Fibroblast of lung (primary cell): ENCODE data around the gene FHIP1A. TPM values are rescaled to one million over a fixed set of nuclear protein-coding genes. Genes with fewer than 3 reads are reported as not detected.

Source experiments
- DNase-seq, 2 donors: peaks; one replicate each; pipeline versions ENCODE4 v3.0.0 to v3.0.0-alpha.2; 2010; ENCODE audit warnings: low read depth in 2 of 2
- H2AFZ ChIP-seq: 2 replicates; pipeline ENCODE4 v1.5.1; 2012; ENCODE audit warnings: low read length, control low read depth, inconsistent platforms
- H3K27ac ChIP-seq: 2 replicates; pipeline ENCODE4 v1.5.1; 2011; ENCODE audit warnings: low read length, control low read depth; ENCODE audit not compliant: insufficient read depth
- H3K27me3 ChIP-seq: 2 replicates; pipeline ENCODE4 v1.5.1; 2011; ENCODE audit warnings: mild to moderate bottlenecking, low read length; ENCODE audit not compliant: control insufficient read depth, insufficient read depth
- H3K36me3 ChIP-seq: 2 replicates; pipeline ENCODE4 v1.5.1; 2011; ENCODE audit warnings: low read length; ENCODE audit not compliant: control insufficient read depth, insufficient read depth
- H3K4me1 ChIP-seq: 2 replicates; pipeline ENCODE4 v1.5.1; 2011; ENCODE audit warnings: low read length; ENCODE audit not compliant: control insufficient read depth, insufficient read depth; ENCODE audit errors: extremely low read depth
- H3K4me2 ChIP-seq: 2 replicates; pipeline ENCODE4 v1.5.1; 2011; ENCODE audit warnings: low read length, control low read depth; ENCODE audit not compliant: insufficient read depth; ENCODE audit errors: extremely low read depth
- H3K4me3 ChIP-seq, 4 experiments: fragments of 200-600 bp in 1 of 4; sonication (generic) in 1 of 4; replicated peaks in 1 of 4; 2 replicates each; pipeline ENCODE4 v1.5.1; 2011 to 2016; ENCODE audit warnings: low read length in 4 of 4, low read depth in 3 of 4, mild to moderate bottlenecking in 3 of 4, control low read depth in 2 of 4, inconsistent platforms in 1 of 4, mixed read lengths in 1 of 4; ENCODE audit not compliant: insufficient read depth in 1 of 4; ENCODE audit errors: control extremely low read depth in 1 of 4
- H3K79me2 ChIP-seq: 2 replicates; pipeline ENCODE4 v1.5.1; 2012; ENCODE audit warnings: mild to moderate bottlenecking, low read length, inconsistent platforms; ENCODE audit not compliant: control insufficient read depth, insufficient read depth
- H3K9ac ChIP-seq: 2 replicates; pipeline ENCODE4 v1.5.1; 2011; ENCODE audit warnings: mild to moderate bottlenecking, low read length, control low read depth; ENCODE audit not compliant: insufficient read depth
- H3K9me3 ChIP-seq: 2 replicates; pipeline ENCODE4 v1.5.1; 2012; ENCODE audit warnings: low read depth, low read length; ENCODE audit not compliant: control insufficient read depth, insufficient read depth
- H4K20me1 ChIP-seq: 2 replicates; pipeline ENCODE4 v1.5.1; 2011; ENCODE audit warnings: low read length; ENCODE audit not compliant: control insufficient read depth, insufficient read depth; ENCODE audit errors: extremely low read depth
- EZH2 ChIP-seq: IDR thresholded peaks from 2 replicates; pipeline ENCODE4 v1.5.1; 2012; ENCODE audit warnings: low read length, control low read depth, mild to moderate bottlenecking; ENCODE audit errors: missing control alignments
- polyA plus RNA-seq, 2 donors: library from polyadenylated mRNA; depleted of rRNA in 1 of 2; stranded (reverse) in 1 of 2; unstranded in 1 of 2; fragments of >200 nt; gene quantifications; 2 replicates each; pipeline ENCODE4 v1.2.1, GENCODE V29; 2011 to 2012; ENCODE audit warnings: missing spikeins in 1 of 2
- total RNA-seq: library from RNA; depleted of rRNA; stranded (reverse); fragments of >200 nt; gene quantifications from 2 replicates; pipeline ENCODE4 v1.2.1, GENCODE V29; 2014
- TF ChIP-seq, protein P1 (sequence below), 2 donors: IDR thresholded peaks in 1 of 2; conservative IDR thresholded peaks in 1 of 2; 1 replicate in 1 of 2; 2 replicates in 1 of 2; pipeline ENCODE4 v1.5.1; 2011 to 2012; ENCODE audit warnings: low read length in 2 of 2, control low read depth in 1 of 2, inconsistent platforms in 1 of 2, low read depth in 1 of 2, mild to moderate bottlenecking in 1 of 2

Gene FHIP1A
- total and polyA plus RNA-seq, 2 donors (not counting 1 experiment from before 2014, with no cell fraction given): under 0.01 to 0.09 TPM

GRCh38 chr4:151443752-151444151 is 34.8 kb downstream of the FHIP1A start:
- Histone ChIP-seq H2AFZ (no peak overlapping the region), H3K4me3 (no peak overlapping the region), H4K20me1 (no peaks in the 10 kb centered on the region), H3K9me3 (no peaks in the 10 kb centered on the region), H3K9ac (no peak overlapping the region), H3K4me2 (no peak overlapping the region), H3K4me1 (no peaks in the 10 kb centered on the region), H3K36me3 (no peaks in the 10 kb centered on the region), H3K27ac (no peak overlapping the region), H3K79me2 (no peaks in the 10 kb centered on the region), H3K27me3 (peaks cover 5% of the 10 kb centered on the region)
- TF ChIP-seq EZH2: no peak
- TF ChIP-seq, protein P1, sequence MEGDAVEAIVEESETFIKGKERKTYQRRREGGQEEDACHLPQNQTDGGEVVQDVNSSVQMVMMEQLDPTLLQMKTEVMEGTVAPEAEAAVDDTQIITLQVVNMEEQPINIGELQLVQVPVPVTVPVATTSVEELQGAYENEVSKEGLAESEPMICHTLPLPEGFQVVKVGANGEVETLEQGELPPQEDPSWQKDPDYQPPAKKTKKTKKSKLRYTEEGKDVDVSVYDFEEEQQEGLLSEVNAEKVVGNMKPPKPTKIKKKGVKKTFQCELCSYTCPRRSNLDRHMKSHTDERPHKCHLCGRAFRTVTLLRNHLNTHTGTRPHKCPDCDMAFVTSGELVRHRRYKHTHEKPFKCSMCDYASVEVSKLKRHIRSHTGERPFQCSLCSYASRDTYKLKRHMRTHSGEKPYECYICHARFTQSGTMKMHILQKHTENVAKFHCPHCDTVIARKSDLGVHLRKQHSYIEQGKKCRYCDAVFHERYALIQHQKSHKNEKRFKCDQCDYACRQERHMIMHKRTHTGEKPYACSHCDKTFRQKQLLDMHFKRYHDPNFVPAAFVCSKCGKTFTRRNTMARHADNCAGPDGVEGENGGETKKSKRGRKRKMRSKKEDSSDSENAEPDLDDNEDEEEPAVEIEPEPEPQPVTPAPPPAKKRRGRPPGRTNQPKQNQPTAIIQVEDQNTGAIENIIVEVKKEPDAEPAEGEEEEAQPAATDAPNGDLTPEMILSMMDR (conservative IDR thresholded peaks at IDR 0.05 in 1 of 2, IDR thresholded peaks at IDR 0.05 in 1 of 2; ENCODE audit: low read depth in 1 of 2, low read length in 2 of 2): no peak
- no peak for DNase-seq

DNA sequence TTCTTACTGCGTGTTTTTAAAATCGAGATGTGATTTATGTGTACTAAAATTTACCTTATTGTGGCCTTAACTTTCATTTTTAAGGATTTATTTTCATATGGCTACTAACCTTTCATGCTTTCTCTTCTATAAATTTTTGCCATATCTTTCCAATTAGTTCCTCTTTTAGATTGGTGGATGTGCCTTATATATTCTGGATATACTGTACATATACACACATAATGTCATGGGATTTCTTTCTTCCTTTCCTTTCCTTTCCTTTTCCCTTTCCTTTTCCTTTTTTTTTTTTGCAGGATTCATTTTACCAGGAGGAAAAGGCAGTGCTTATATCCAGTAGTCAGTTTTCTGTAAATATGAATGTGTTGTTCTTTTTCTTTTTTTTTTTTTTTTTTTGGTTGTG is 37.2 kb downstream of the FHIP1A start:
- Histone ChIP-seq H3K4me3 (no peak overlapping the region), H3K9ac (no peak overlapping the region), H4K20me1 (no peaks in the 10 kb centered on the region), H3K4me2 (no peak overlapping the region), H2AFZ (no peak overlapping the region), H3K27ac (no peak overlapping the region), H3K27me3 (no peaks in the 10 kb centered on the region), H3K4me1 (no peaks in the 10 kb centered on the region), H3K36me3 (no peaks in the 10 kb centered on the region), H3K9me3 (no peaks in the 10 kb centered on the region), H3K79me2 (no peaks in the 10 kb centered on the region)
- no peak for DNase-seq
- TF ChIP-seq, protein P1 (conservative IDR thresholded peaks at IDR 0.05 in 1 of 2, IDR thresholded peaks at IDR 0.05 in 1 of 2; ENCODE audit: low read depth in 1 of 2, low read length in 2 of 2): no peak
- no peak for TF ChIP-seq EZH2

- Histone ChIP-seq H3K4me3 (no peak overlapping the region), H3K9me3 (no peaks in the 10 kb centered on the region), H4K20me1 (no peaks in the 10 kb centered on the region), H2AFZ (no peak overlapping the region), H3K79me2 (no peaks in the 10 kb centered on the region), H3K27me3 (no peaks in the 10 kb centered on the region), H3K27ac (no peak overlapping the region), H3K36me3 (no peaks in the 10 kb centered on the region), H3K4me1 (no peaks in the 10 kb centered on the region), H3K4me2 (no peak overlapping the region), H3K9ac (no peak overlapping the region)
- no peak for TF ChIP-seq EZH2
- TF ChIP-seq, protein P1 (conservative IDR thresholded peaks at IDR 0.05 in 1 of 2, IDR thresholded peaks at IDR 0.05 in 1 of 2; ENCODE audit: low read depth in 1 of 2, low read length in 2 of 2): no peak
- no peak for DNase-seq
These were observed 45.5 kb downstream of the FHIP1A start for GRCh38 chr4:151454513-151454912.
